Renal pelvis (tissue), 4 donors: ENCODE results near the gene ZNF71. TPM values are rescaled to one million over a fixed set of nuclear protein-coding genes. Genes with fewer than 3 reads are reported as not detected.

Experiments used
- DNase-seq: peaks from one replicate; pipeline ENCODE4 v3.0.0-alpha.2; 2013
- polyA plus RNA-seq, 3 donors: library from polyadenylated mRNA; unstranded; fragments of 120-200 nt; gene quantifications; one replicate each; pipeline ENCODE4 v1.2.1, GENCODE V29; 2013; ENCODE audit not compliant: insufficient read length in 3 of 3

ZNF71 gene
- polyA plus RNA-seq, 3 donors: 8.4 to 11.4 (median 10.6) TPM

DNA sequence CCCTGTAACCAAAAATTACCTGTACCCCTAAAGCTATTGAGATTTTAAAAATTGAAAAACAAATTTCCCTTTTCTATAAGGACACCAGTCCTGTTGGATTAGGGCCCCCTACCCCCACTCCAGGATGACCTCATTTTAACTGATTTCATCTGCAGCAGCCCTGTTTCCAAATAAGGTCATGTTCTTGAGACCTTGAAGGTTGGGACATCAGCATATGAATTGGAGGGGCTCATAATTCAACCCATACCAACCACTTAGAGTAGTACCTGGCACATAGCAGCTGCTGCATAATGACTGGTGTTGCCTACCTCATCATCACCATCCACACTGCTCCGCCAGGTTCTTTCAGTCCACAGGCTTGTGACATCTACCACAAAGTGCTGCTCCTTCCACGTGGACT lies 17.6 kb downstream of the ZNF71 start:
- no peak for DNase-seq

DNA sequence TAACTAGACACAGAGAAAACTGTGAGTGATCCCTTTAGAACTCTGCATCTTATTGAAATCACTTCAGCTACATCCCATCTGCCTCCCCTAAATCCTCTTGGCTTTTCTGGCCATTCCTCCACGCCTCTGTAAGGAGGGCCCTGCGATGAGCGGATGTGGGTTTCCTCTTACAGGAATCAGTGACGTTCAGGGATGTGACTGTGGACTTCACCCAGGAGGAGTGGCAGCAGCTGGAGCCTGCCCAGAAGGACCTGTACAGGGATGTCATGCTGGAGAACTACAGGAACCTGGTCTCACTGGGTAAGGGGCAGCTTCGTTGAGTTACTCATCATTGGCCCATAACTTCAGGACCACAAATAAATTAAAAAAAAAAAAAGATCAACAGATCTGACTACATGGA lies 18.5 kb downstream of the ZNF71 start:
- no peak for DNase-seq

DNA sequence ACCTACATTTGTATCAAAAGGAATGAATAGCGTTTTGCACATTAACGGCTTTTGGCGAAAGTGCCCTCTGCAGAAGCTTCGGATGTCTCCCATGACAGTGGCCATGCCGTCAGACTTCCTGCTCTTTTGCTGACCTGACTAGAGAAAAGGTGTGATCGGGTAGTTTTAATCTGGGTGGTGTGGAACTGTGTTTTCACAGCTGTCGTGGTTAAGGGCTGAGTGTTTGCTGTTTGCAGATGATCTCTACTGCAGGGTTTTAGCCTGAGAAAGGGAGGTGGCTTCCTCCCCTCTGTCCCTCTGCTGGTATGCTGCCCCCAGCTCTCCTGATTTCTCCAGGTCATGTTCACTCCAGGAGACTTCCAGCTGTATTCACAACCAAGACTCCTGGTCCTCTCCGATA lies 22.4 kb downstream of the ZNF71 start:
- DNase-seq: no peak

DNA sequence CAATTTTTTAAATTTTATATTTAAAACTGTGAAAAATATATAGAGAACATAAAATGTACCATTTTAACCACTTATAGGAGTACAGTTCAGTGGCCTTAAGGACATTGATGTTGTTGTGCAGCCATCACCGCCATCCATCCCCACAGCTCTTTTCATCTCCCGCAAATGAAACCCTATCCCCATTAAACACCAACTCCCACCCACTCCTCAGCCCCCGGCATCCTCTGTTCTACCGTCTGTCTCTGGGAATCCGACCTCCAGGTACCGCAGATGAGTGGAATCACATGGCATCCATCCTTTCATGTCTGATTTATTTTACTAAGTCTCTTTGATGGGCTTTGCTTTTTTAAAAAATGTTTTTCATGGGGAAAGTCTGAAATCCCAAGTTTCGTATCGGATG lies 24.0 kb downstream of the ZNF71 start:
- peak; percentile 56 for DNase-seq

DNA sequence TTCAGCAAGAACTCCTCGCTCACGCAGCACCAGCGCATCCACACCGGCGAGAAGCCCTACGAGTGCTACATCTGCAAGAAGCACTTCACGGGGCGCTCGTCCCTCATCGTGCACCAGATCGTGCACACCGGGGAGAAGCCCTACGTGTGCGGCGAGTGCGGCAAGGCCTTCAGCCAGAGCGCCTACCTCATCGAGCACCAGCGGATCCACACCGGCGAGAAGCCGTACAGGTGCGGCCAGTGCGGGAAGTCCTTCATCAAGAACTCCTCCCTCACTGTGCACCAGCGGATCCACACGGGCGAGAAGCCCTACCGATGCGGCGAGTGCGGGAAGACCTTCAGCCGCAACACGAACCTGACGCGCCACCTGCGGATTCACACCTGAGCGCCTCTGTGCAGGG lies 27.3 kb downstream of the ZNF71 start:
- DNase-seq: no peak

DNA sequence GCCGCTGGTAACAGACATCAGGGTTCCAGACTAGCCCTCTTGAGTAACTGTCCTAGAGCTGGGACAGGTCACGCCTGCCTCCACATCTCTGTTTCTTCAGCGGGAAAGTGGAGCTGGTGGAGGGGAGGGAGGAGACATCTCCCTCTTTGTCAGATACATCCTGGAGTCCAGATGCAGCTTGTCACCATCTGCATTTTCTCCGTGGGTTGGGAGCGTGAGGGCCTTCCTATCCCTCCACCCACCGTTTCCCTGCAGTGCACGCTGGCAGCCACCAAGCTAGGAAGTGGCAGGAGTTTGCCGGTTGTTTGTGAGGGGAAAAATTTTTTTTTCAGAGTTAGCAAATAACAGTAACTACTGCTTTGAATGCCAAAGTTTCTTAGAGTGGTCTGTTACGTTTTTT lies 27.9 kb downstream of the ZNF71 start:
- no peak for DNase-seq

DNA sequence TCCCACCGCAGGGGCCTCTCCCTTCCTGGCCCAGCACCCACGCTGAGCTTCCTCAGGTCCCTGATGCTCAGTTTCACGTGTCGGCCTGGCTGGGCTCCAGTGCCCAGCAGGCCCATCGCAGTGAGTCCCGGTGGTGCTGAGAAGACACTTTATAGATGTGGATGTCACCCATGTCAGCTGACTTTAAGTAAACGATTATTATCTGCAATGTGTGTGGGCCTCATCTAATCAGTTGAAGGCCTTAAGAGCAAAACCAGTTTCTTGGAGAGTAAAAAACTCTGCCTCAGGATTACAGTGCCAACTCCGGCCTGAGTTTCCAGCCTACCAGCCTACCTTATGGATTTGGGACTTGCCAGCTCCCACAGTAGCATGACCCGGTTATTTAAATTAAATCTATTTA lies 30.6 kb downstream of the ZNF71 start:
- DNase-seq: no peak

DNA sequence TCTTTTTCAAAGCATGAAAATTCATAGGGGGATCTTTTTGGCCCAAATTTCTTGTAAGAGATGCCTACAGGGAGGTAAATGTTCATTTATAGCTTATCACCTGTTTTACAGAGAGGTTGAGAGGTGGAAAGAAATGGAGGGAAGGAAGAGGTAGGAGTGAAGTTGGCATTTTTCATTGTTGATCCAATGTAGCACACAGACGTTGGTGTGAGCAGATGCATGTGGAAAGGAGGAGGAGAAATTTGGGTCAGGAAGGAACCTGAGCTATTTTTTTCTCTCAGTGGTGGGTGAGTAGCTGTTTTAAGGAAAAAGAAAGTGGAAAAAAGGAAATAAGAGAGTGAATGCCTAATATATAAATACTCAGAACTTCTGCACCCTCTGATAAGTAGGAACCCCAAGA lies 37.9 kb downstream of the ZNF71 start:
- no peak for DNase-seq

DNA sequence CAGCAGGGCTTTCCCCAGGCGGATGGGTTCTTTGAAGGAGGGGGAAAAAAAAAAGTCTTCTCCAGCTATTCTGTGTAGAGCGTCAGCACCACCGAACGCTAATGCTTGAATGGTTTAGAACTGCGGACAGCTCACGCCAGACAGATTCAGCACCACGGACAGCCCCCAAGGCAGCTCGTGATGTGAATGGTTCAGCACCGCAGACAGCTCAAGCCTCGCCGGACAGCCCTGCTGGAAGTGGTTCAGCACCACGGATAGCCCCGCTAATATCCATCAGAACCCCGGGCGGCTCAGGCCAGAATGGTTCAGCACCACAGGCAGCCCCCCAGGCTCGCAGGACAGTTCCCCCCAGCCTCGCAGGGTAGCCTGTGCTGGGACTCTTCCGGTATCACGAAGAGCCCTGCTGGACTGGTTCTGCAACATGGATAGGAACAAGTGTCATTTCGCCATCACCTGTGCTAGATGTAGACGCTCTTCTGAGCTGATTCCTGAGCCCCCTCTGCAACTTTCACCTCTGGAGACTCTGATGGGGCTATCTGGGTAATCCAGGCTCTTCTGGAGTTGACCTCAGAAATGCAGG lies 43.0 kb downstream of the ZNF71 start:
- peak; percentile 94 for DNase-seq

DNA sequence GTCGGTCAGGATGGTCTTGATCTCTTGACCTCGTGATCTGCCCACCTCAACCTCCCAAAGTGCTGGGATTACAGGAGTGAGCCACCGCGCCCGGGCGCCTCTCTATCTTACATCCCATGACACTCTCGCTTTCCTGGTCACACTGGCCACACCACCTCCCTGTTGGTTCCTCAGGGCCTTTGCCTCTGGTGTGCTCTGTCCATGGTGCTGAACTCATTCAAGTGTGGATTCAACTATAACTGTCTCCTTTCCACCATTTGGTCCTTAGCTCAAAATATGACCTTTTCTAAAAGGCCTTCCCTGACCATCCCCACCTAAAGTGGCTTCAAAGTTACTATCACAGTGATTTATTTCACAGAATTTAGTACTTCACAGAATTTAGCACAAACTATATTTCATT lies 44.1 kb downstream of the ZNF71 start:
- peak; percentile 26 for DNase-seq

DNA sequence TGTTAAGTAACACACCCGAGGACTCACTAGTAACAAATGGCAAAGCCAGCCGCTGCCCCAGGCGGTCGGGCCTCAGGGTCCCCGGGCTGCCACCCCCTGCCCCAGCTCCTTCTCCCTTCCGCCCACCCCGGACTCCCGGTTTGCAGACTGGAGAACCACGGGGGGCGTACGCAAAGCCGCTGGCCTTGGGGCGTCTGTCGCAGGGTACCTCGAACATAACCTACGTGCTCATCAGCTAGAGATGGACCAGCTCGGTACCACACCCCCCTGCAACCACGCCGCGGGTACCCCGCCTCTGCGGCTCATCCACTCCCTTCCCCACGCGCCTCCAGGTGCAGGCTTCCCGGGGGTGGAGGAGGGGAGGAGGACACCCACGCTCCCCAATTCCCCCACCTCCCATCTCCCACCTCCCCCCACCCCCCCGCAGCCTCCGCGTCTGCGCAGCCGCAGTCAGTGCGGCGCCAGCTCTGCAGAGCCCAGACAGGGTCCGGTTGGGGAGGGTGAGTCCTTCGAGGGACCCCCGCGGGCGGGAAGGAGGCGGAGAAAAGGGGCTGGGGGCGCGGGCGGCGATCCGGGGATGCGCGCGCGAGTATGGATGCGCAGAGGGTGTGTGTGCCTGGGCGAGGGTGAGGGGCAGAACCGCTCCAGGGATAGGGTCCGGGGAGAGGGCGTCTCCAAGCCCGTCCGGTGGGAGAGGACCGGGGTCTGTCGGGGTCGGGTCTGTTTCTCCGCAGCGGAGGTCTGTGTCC lies 47.8 kb downstream of the ZNF71 start, which contains the start of gene SMIM17:
Gene SMIM17 (plus strand): TSS at position 449 of the 749 bp plus-strand sequence. CDS start 2,509 bp downstream, outside the sequence.
- no peak for DNase-seq

DNA sequence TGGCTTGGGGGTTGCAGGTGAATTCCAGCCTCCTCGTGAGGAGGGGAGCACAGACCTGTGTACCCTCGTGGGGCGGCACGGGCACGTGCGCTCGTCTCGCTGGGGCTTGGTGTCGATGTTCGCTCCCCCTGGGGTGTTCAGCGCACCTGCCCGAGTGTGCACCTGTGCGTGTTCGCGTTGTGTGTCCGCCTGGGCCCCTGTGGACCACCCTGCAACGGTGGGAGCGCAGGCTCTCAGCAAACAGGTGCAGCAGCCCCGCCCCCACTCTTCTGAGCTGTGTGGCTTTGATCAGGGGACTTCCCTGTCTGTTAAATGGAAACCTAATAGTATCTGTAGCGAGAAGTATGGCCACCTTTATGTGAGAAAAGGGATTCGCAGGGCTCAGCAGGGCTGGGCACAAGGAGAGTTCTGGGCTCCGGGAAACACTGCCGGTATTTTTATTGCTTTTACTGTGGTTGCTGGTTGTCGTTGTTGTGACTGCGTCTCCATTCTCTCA lies 48.4 kb downstream of the ZNF71 start:
- no peak for DNase-seq

DNA sequence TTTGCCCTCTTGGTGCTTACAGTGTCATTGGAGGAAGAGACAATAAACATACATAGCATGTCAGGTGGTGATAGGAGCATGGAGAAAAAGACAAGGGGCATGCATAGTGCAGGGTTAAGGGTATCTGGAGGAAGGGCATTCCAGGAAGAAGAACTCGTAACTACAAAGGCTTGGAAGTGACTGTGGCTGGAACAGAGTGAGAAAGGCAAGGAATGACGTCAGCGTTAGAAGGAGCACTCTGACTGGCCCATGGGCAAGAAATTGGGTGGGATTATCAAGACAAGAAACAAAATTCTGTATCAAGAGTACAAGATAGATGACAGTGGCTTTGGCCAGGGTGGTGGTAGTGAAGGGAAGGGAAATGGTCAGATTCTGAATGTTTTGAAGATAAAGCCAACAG lies 59.0 kb downstream of the ZNF71 start:
- no peak for DNase-seq

DNA sequence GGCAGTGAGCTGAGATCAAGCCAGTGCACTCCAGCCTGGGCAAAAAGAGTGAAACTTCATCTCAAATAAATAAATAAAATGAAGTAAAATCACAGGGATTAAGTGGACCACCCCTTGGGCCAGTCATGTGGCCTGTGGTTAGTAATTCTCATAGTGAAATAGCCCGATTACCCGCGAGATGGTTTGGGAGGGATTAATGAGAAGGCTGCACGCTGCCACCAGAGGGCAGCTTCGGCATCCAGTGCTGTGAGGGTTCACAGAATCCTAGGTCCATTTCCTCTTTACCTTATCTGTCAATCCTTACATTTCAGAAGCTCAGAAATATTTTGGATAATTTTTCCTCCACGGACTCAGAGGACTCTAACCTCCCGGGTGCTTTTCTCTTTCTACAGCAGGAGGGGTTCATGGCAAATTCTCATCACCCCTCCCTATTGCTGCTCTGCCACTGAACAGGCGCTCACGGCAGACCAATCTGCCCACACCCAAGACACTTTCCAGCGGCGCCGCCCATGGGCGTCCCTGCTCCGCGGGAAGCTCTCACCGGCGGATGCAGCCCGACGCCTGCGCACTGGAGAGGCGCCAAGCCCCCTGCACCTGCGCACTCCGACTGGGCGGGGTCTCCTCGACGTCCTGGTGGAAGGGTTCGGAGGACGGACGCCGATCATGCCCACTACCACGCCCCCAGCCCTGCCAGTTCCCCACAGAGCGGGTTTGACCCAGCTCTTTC lies 65.4 kb downstream of the ZNF71 start:
- DNase-seq: no peak

DNA sequence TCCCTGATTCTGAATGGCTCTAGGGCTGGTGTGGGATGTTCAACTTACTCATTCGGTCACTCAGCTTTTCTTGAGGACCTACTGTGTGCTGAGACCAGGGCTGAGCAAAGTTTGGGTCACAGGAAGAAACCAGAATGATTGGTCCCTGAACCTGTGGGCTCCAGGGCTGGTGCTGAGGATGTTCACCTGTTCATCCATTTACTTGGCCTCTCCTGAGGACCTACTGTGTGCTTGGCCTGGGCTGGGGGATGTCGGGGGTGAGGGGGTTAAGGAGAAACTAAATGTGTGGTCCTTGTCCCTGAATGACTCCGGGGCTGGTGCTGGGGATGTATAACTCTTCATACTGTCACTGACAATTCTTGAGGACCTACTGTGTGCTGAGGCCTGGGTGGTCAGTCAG lies 66.1 kb downstream of the ZNF71 start:
- no peak for DNase-seq

DNA sequence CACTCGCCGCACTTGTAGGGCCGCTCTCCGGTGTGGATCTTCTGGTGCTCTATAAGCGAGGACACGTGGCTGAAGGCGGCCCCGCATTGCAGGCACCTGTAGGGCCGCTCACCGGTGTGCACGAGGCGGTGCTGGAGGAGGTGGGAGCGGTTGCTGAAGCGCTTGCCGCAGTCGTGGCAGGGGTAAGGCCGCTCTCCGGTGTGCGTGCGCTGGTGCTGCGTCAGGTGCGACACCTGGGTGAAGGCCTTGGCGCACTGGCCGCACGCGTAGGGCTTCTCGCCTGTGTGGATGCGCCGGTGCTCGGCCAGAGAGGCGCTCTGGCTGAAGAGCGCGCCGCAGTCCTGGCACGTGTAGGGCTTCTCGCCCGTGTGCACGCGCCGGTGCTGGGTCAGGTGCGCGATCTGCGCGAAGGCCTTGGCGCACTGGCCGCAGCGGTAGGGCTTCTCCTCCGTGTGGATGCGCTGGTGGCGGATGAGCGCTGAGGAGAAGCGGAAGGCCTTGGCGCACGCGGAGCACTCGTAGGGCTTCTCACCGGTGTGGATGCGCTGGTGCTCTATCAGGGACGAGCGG lies 68.9 kb downstream of the ZNF71 start:
- DNase-seq: no peak

DNA sequence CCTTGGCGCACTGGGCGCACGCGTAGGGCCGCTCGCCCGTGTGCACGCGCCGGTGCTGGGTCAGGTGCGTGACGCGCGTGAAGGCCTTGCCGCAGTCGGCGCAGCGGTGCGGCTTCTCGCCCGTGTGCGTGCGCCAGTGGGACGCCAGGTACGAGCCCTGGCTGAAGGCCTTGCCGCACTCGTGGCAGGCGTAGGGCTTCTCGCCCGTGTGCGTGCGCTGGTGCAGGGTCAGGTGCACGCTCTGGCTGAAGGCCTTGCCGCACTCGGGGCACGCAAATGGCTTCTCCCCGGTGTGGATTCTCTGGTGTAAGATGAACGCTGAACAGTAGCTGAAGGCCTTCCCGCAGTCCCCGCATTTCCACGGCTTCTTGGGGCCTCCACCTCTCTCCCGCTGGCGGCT lies 69.4 kb downstream of the ZNF71 start:
- DNase-seq: no peak

DNA sequence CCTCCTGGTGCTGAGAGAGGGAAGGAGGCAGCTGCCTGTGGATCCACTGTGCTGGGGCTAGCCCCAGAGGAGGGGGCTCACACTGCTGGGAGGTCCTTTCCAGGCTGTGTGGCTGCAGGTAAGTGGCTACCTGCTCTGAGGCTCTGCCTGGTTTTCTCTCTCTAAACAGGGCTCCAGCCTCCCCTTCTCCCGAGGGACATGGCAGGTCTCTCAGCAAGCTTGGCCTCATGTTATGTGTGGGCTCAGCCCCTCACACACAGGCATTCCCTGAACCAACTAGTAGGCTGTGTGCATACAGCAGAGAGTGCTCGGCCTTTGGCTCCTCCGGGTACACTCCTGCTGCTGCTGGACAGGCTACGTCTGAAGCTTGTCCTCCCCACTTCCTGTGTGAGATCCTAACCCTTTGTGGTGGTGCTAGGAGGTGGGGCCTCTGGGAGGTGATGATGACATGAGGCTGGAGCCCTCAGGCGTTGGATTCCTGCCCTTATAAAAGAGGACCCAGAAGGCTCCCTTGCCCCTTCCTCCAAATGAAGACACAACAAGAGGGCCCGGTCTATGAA lies 72.3 kb downstream of the ZNF71 start:
- no peak for DNase-seq

DNA sequence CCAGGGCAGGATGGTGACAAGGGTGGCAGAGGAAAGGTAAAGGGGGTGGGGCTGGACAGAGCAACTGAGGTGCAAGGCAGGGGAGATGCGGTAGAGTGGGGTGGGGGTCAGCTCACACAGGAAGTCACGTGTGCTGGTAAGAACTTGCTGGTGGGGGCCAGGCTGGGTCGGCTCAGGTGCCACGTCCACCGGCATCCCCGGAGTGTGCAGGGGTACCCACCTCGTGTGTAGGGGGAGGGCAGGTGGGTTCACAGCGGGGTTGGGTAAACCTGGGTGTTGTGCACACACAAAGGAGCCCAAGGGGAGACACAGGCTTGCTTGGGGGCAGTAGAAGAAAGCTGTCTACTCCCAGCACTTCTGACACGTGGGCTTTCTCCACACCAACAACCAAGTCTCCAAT lies 73.6 kb downstream of the ZNF71 start:
- no peak for DNase-seq

DNA sequence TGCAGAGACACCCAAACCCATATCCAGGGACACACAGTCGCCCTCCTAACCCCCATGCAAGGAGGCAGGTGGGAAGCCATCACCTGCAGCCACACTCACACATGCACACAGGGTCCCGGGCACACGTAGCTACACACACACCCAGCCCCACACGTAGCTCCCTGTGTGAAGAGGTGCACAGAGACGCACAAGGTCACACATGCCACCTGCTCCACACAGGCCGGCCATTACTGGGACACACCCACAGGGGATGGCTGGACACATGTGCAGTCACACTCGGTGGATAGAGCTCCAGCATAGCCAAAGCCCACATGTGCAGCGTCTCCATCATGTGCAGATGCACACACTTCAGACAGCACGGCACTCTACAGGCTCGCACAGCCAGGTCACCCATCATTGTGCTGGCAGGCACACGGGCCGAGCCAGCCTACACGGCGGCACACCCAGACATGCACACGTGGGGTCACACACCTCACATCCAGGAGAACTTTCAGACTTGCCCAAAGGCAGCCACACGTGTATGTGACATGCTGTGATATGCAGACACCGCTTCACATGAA lies 75.4 kb downstream of the ZNF71 start:
- DNase-seq: no peak

DNA sequence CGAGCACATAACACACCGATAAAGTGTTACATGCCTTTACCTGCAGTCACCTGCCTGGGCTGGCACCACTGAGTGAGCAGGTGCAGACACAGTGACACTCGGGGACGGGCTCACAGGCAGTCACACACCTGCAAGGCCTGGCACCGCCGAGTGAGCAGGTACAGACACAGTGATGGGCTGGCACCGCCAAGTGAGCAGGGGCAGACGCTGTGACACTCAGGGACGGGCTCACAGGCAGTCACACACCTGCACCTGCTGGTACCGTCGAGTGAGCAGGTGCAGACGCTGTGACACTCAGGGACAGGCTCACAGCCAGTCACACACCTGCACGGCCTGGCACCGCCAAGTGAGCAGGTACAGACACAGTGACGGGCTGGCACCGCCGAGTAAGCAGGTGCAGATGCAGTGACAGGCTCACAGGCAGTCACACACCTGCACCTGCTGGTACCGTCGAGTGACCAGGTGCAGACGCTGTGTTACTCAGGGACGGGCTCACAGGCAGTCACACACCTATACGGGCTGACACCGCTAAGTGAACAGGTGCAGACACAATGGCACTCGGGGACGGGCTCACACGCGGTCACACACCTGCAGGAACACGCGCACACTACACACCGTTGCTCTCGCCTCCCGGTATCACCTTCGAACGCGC lies 76.0 kb downstream of the ZNF71 start:
- no peak for DNase-seq

DNA sequence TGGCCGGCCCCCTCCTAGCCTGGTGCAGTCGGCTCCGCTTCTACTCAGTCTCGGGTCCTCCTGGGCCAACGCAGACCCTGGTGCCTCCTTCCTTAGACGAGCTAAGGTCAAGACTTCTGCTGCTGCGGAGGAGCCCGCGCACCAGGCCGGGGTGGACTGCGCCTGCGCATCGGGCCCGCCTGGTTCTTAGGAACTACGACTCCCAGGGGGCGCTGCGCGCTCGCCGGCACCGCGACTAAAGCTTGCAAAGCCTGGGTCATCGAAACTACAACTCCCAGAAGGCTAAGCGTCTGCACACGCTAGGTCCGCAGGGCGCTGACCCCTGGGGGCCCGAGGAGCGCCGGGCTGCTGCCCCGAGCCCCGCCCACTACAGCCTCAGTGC lies 76.5 kb downstream of the ZNF71 start, which contains the start of gene ZNF835:
Gene ZNF835 (minus strand): TSS at position 145 of the 382 bp plus-strand sequence. CDS start 6,559 bp downstream, outside the sequence.
- peak; percentile 83 for DNase-seq
